ENCODE results near the gene PFDN1. TPM values are rescaled to one million over a fixed set of nuclear protein-coding genes. Genes with fewer than 3 reads are reported as not detected.

The PFDN1 gene
- total and polyA plus RNA-seq, 9 of the 15 experiments (the other 6 are each of a cell fraction or from before 2014, with no cell fraction given): 45.5 to 215 (median 78.0) TPM

DNA sequence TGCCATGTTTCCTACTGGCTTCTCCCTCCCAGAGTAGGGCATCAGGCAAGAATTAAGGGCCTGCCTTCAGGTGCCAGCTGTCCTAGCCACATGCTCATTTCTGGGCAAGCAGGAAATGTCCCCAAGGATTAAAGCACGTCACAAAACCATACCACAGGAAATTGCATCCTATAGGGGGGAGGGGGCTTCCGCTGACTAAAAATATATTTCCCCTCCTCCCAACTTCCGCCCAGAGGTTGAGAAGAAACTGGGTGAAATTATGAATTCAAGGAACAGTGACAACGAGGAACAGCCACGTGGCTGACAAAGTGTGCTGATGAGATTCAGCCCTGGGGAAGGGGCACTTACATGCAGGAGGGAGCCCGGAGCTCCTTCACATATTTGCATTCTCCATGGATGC is 39.4 kb upstream of the PFDN1 start (continued):
- TF ChIP-seq, protein P1, sequence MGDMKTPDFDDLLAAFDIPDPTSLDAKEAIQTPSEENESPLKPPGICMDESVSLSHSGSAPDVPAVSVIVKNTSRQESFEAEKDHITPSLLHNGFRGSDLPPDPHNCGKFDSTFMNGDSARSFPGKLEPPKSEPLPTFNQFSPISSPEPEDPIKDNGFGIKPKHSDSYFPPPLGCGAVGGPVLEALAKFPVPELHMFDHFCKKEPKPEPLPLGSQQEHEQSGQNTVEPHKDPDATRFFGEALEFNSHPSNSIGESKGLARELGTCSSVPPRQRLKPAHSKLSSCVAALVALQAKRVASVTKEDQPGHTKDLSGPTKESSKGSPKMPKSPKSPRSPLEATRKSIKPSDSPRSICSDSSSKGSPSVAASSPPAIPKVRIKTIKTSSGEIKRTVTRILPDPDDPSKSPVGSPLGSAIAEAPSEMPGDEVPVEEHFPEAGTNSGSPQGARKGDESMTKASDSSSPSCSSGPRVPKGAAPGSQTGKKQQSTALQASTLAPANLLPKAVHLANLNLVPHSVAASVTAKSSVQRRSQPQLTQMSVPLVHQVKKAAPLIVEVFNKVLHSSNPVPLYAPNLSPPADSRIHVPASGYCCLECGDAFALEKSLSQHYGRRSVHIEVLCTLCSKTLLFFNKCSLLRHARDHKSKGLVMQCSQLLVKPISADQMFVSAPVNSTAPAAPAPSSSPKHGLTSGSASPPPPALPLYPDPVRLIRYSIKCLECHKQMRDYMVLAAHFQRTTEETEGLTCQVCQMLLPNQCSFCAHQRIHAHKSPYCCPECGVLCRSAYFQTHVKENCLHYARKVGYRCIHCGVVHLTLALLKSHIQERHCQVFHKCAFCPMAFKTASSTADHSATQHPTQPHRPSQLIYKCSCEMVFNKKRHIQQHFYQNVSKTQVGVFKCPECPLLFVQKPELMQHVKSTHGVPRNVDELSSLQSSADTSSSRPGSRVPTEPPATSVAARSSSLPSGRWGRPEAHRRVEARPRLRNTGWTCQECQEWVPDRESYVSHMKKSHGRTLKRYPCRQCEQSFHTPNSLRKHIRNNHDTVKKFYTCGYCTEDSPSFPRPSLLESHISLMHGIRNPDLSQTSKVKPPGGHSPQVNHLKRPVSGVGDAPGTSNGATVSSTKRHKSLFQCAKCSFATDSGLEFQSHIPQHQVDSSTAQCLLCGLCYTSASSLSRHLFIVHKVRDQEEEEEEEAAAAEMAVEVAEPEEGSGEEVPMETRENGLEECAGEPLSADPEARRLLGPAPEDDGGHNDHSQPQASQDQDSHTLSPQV (IDR thresholded peaks at IDR 0.05): 0 out of 2 replicates have a peak, but pooled peaks have one; percentile 24
- TF ChIP-seq MYC (IDR thresholded peaks at IDR 0.05; ENCODE audit: low read depth, low read length): 0 out of 2 replicates have a peak, but pooled peaks have one; percentile 16
- TF ChIP-seq MYC (CRISPR knock-in tag; IDR thresholded peaks at IDR 0.05; ENCODE audit: borderline replicate concordance, low read depth): no peak

DNA sequence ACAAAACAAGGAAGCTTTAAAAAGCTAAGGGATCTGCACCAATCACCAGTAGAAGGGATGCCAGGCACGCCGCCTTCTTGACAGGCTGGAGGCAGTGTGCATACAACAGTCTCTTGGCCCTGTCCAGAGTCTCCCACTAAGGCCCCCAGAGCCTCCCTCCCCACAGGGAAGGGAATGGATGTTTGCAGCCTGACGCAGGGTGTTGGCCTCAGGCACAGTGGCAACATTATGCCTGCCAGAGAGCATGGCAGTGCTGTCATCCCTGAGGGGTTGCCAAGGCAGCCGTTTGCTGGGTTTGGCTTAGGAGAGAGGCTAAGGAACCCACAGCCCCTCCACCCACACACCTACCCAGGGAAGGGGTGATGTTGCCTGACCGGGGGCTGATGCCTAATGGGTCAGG is 38.7 kb upstream of the PFDN1 start:
- FAIRE-seq (no peak), ATAC-seq (no peak), DNase-seq (ENCODE audit: extremely low read depth in 1 of 4, low spot score in 3 of 4) (no peak)
- POLR2A ChIA-PET: interaction anchor here (1.2 kb wide), 1 partner anchor 12 kb away, joined by 3 read pairs; no protein-coding TSS in a partner anchor
- Histone ChIP-seq H3K9me3 (replicated peaks; ENCODE audit: control insufficient read depth, insufficient read depth, low read depth, low read length) (no peaks in the 10 kb centered on the region), H3K4me1 (replicated peaks in 1 of 2; ENCODE audit: control insufficient read depth in 2 of 2, insufficient read depth in 2 of 2, low read length in 2 of 2) (peaks cover 10 to 13% of the 10 kb centered on the region in 2 experiments; a peak in 3 of 5 replicates), H3K9ac (ENCODE audit: insufficient read depth in 1 of 2, low read depth in 2 of 2, low read length in 2 of 2) (no peak overlapping the region), H4K20me1 (replicated peaks; ENCODE audit: control insufficient read depth, insufficient read depth, low read length) (no peaks in the 10 kb centered on the region), H3K4me3 (no peak overlapping the region), H3K27me3 (ENCODE audit: control insufficient read depth in 2 of 2, insufficient read depth in 2 of 2, low read length in 2 of 2) (no peaks in the 10 kb centered on the region), H3K79me2 (ENCODE audit: control insufficient read depth, insufficient read depth, low read length) (no peaks in the 10 kb centered on the region), H3K4me2 (ENCODE audit: insufficient read depth, low read length) (no peak overlapping the region), H3K36me3 (ENCODE audit: control insufficient read depth, insufficient read depth, low read length) (no peaks in the 10 kb centered on the region), H3K9me1 (ENCODE audit: control insufficient read depth, insufficient read depth, low read length) (no peaks in the 10 kb centered on the region), H3K27ac (ENCODE audit: extremely low read depth, low read depth, low read length) (no peak overlapping the region), H2AFZ (ENCODE audit: low read depth, low read length) (peak overlapping the region; percentile 60; the same call in 1 of the 2 replicates)
- 44% methylated on average over 5 of the region's 5 CpGs for WGBS (ENCODE audit: insufficient coverage, low coverage, missing lambda C conversion rate)
- BruUV-seq (replicated peaks): no TSS peak
- intact Hi-C loops (cut with micrococcal nuclease): no loop called here
- CTCF ChIA-PET (ENCODE audit: low intra/inter-chr PET ratio): no interaction called here
- in situ Hi-C loops (cut with MboI): no loop called here
- TF ChIP-seq SNRNP70 (optimal IDR thresholded peaks at IDR 0.05; ENCODE audit: low read depth, low read length): no peak
- no peak for TF ChIP-seq ZNF212 (CRISPR knock-in tag; IDR thresholded peaks at IDR 0.05)
- no peak for TF ChIP-seq IFI16 (CRISPR knock-in tag; IDR thresholded peaks at IDR 0.05)

Measured in K562 (cell line).